ENCODE results near the gene CD46. TPM values are rescaled to one million over a fixed set of nuclear protein-coding genes. Genes with fewer than 3 reads are reported as not detected.

CD46 gene
- total and polyA plus RNA-seq, 10 of the 15 experiments (the other 5 are each of a cell fraction or from before 2014, with no cell fraction given), result 61.1 to 198 (median 81.4) TPM

DNA sequence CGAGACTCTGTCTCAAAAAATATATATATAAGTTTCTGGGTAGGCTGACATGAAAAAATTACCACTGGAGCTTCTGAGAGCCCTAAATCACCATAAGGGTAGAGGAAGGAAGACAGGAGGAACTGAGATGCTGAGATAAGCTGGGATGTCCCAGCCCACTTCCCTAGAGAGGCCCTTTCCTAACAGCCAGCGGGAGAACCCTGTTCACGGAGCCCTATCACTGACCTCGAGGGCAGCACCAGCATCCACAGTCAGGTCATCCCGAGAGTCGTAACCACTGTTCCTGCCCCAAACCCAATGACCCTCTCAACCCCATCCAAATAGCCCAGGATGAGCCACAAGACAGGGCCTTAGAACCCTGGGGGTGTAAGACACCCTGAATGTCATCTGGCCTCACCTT lies 81.5 kb downstream of the CD46 start (continued):
- TF ChIP-seq RCOR1 (conservative IDR thresholded peaks at IDR 0.05; ENCODE audit: low read depth, low read length) (no peak), EZH2 (IDR thresholded peaks at IDR 0.05; ENCODE audit: borderline replicate concordance, control insufficient read depth, low read depth, low read length) (no peak), KLF5 (IDR thresholded peaks at IDR 0.05; ENCODE audit: partially characterized antibody) (no peak), RFX5 (IDR thresholded peaks at IDR 0.05; ENCODE audit: low read depth, low read length) (no peak), FOXM1 (IDR thresholded peaks at IDR 0.05; ENCODE audit: low read depth, low read length) (no peak)
- TF ChIP-seq, protein P1, sequence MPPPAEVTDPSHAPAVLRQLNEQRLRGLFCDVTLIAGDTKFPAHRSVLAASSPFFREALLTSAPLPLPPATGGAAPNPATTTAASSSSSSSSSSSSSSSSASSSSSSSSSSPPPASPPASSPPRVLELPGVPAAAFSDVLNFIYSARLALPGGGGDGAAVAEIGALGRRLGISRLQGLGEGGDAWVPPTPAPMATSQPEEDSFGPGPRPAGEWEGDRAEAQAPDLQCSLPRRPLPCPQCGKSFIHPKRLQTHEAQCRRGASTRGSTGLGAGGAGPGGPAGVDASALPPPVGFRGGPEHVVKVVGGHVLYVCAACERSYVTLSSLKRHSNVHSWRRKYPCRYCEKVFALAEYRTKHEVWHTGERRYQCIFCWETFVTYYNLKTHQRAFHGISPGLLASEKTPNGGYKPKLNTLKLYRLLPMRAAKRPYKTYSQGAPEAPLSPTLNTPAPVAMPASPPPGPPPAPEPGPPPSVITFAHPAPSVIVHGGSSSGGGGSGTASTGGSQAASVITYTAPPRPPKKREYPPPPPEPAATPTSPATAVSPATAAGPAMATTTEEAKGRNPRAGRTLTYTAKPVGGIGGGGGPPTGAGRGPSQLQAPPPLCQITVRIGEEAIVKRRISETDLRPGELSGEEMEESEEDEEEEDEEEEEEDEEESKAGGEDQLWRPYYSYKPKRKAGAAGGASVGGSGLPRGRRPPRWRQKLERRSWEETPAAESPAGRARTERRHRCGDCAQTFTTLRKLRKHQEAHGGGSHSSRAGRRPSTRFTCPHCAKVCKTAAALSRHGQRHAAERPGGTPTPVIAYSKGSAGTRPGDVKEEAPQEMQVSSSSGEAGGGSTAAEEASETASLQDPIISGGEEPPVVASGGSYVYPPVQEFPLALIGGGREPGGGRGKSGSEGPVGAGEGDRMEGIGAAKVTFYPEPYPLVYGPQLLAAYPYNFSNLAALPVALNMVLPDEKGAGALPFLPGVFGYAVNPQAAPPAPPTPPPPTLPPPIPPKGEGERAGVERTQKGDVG (CRISPR knock-in tag; IDR thresholded peaks at IDR 0.05), result no peak
- TF ChIP-seq, protein P2, sequence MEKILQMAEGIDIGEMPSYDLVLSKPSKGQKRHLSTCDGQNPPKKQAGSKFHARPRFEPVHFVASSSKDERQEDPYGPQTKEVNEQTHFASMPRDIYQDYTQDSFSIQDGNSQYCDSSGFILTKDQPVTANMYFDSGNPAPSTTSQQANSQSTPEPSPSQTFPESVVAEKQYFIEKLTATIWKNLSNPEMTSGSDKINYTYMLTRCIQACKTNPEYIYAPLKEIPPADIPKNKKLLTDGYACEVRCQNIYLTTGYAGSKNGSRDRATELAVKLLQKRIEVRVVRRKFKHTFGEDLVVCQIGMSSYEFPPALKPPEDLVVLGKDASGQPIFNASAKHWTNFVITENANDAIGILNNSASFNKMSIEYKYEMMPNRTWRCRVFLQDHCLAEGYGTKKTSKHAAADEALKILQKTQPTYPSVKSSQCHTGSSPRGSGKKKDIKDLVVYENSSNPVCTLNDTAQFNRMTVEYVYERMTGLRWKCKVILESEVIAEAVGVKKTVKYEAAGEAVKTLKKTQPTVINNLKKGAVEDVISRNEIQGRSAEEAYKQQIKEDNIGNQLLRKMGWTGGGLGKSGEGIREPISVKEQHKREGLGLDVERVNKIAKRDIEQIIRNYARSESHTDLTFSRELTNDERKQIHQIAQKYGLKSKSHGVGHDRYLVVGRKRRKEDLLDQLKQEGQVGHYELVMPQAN (conservative IDR thresholded peaks at IDR 0.05), result no peak
